Measurements from ENCODE around the gene LRP1B. TPM values are rescaled to one million over a fixed set of nuclear protein-coding genes. Genes with fewer than 3 reads are reported as not detected.

Gene LRP1B
- total and polyA plus RNA-seq, 2 of the 8 experiments (the other 6 are each of a cell fraction or from before 2014, with no cell fraction given) = 0.03 TPM; not detected in 1

DNA sequence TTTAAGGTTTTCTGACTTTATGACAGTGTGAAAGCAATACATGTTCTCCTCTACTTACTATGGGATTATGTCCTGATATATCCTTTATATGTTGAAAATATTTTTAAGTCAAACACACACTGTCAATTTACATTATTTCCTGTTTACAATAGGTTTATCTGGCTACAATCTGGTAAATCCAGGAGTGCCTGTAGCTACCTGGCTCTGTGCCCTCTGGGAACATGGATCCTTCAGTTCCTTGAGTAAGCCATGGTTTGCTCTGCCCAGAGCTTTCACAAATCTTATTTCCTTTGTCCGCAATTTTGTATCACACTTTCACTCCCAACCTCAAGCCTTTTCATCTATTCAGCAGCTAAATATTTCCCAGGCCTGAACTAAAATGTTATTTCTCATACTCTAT, 1768.5 kb downstream of the LRP1B start (continued):
- no peak for TF ChIP-seq GTF2F1 (IDR thresholded peaks at IDR 0.05; ENCODE audit: borderline replicate concordance, low read depth, low read length)

All from H1 (cell line).